ENCODE results near the gene KMO.

DNA sequence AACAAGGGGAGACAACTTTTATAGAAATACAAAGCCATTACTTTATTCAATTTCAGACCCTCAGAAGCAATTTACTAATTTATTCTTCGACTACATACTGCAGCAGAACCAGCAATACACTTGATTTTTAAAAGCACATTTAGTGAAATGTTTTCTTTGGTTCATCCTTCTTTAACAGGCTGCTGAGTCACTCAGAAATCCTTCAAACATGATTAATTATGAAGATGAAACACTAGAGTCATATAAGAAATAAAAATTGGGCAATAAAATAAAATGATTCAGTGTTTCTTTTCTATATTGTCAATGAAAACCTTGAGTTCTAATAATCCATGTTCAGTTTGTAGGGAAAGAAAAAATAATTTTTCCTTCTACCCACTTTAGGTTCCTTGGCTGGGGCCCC lies 61.0 kb downstream of the KMO start:
- TF ChIP-seq, protein P1, sequence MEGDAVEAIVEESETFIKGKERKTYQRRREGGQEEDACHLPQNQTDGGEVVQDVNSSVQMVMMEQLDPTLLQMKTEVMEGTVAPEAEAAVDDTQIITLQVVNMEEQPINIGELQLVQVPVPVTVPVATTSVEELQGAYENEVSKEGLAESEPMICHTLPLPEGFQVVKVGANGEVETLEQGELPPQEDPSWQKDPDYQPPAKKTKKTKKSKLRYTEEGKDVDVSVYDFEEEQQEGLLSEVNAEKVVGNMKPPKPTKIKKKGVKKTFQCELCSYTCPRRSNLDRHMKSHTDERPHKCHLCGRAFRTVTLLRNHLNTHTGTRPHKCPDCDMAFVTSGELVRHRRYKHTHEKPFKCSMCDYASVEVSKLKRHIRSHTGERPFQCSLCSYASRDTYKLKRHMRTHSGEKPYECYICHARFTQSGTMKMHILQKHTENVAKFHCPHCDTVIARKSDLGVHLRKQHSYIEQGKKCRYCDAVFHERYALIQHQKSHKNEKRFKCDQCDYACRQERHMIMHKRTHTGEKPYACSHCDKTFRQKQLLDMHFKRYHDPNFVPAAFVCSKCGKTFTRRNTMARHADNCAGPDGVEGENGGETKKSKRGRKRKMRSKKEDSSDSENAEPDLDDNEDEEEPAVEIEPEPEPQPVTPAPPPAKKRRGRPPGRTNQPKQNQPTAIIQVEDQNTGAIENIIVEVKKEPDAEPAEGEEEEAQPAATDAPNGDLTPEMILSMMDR (IDR thresholded peaks at IDR 0.05) = no peak
- TF ChIP-seq ZFX (IDR thresholded peaks at IDR 0.05; ENCODE audit: borderline replicate concordance) = no peak

Data from 22Rv1 (cell line).